Spinal cord (tissue), 10 donors: ENCODE results near the gene KIRREL3. TPM values are rescaled to one million over a fixed set of nuclear protein-coding genes. Genes with fewer than 3 reads are reported as not detected.

Experiments
- DNase-seq, 6 donors: peaks; one replicate each; pipeline versions ENCODE4 v3.0.0 to v3.0.0-alpha.2; 2013 to 2015; ENCODE audit warnings: low spot score in 6 of 6, low read depth in 4 of 6
- H3K27ac ChIP-seq: one replicate; pipeline ENCODE4 v1.5.1; 2013; ENCODE audit warnings: low read depth, low read length, control low read depth
- H3K27me3 ChIP-seq: one replicate; pipeline ENCODE4 v1.6.1; 2013; ENCODE audit warnings: low read length; ENCODE audit not compliant: control insufficient read depth, insufficient read depth
- H3K36me3 ChIP-seq: one replicate; pipeline ENCODE4 v1.6.1; 2013; ENCODE audit warnings: low read length; ENCODE audit not compliant: control insufficient read depth, insufficient read depth
- H3K4me1 ChIP-seq: one replicate; pipeline ENCODE4 v1.6.1; 2013; ENCODE audit warnings: low read length; ENCODE audit not compliant: control insufficient read depth, insufficient read depth
- H3K4me3 ChIP-seq: one replicate; pipeline ENCODE4 v1.5.1; 2013; ENCODE audit warnings: low read depth, low read length, control low read depth
- H3K9me3 ChIP-seq: one replicate; pipeline ENCODE4 v1.6.1; 2013; ENCODE audit warnings: low read length; ENCODE audit not compliant: control insufficient read depth, insufficient read depth
- WGBS: methylation state at CpG from one replicate; pipeline ENCODE4 v1.1.5; 2013; ENCODE audit warnings: missing lambda C conversion rate; ENCODE audit not compliant: insufficient coverage; 5-methylcytosine and 5-hydroxymethylcytosine counted together
- polyA plus RNA-seq, 2 donors: library from polyadenylated mRNA; unstranded; fragments of 120-200 nt; gene quantifications; one replicate each; pipeline ENCODE4 v1.2.1, GENCODE V29; 2013; ENCODE audit not compliant: insufficient read length in 2 of 2
- total RNA-seq, 2 donors: library from RNA; depleted of rRNA in 1 of 2; stranded (reverse); fragments of 120-200 nt in 1 of 2; fragments of >200 nt in 1 of 2; gene quantifications; one replicate each; pipeline versions ENCODE4 v1.2.3 to v1.2.4, GENCODE V29; 2013 to 2014
- donor health status: healthy.

The KIRREL3 gene
- total and polyA plus RNA-seq, 4 donors = 10.0 to 58.1 (median 31.7) TPM

- H3K36me3 ChIP-seq = no peaks in the 10 kb centered on the region
- no peak for DNase-seq
- no peak overlapping the region for H3K27ac ChIP-seq
- no peaks in the 10 kb centered on the region for H3K27me3 ChIP-seq
- H3K4me1 ChIP-seq = peaks cover 22% of the 10 kb centered on the region
- H3K4me3 ChIP-seq = no peak overlapping the region
- 95% methylated on average over 2 of the region's 2 CpGs for WGBS
- H3K9me3 ChIP-seq = no peaks in the 10 kb centered on the region
Measured at GRCh38 chr11:126991596-126991995, 9.0 kb downstream of the KIRREL3 start.

GRCh38 chr11:126990716-126991480 is 9.7 kb downstream of the KIRREL3 start:
- Histone ChIP-seq H3K36me3 (no peaks in the 10 kb centered on the region), H3K4me1 (peaks cover 18% of the 10 kb centered on the region), H3K4me3 (no peak overlapping the region), H3K27ac (no peak overlapping the region), H3K9me3 (no peaks in the 10 kb centered on the region), H3K27me3 (no peaks in the 10 kb centered on the region)
- 55% methylated on average over 11 of the region's 11 CpGs for WGBS
- no peak for DNase-seq

- peak in 5 of 6 donors; percentile 62 to 96 (median 75) for DNase-seq
- H3K27ac ChIP-seq = no peak overlapping the region
Measured at GRCh38 chr11:126989942-126990715, 10.4 kb downstream of the KIRREL3 start.

GRCh38 chr11:126988655-126989054 is 11.9 kb downstream of the KIRREL3 start:
- WGBS = 89% methylated on average over 4 of the region's 7 CpGs
- Histone ChIP-seq H3K9me3 (no peaks in the 10 kb centered on the region), H3K4me1 (peaks cover 16% of the 10 kb centered on the region), H3K4me3 (no peak overlapping the region), H3K27me3 (no peaks in the 10 kb centered on the region), H3K36me3 (peaks cover 2% of the 10 kb centered on the region), H3K27ac (no peak overlapping the region)
- no peak for DNase-seq

More at GRCh38 chr11:126989942-126990715, 10.4 kb downstream of the KIRREL3 start:
- 26% methylated on average over 21 of the region's 22 CpGs for WGBS
- Histone ChIP-seq H3K4me1 (peaks cover 16% of the 10 kb centered on the region), H3K36me3 (no peaks in the 10 kb centered on the region), H3K4me3 (no peak overlapping the region), H3K27me3 (no peaks in the 10 kb centered on the region), H3K9me3 (no peaks in the 10 kb centered on the region)

GRCh38 chr11:126981635-126982034 is 18.9 kb downstream of the KIRREL3 start:
- no peak for DNase-seq
- H3K36me3 ChIP-seq = peaks cover 2% of the 10 kb centered on the region
- no peaks in the 10 kb centered on the region for H3K9me3 ChIP-seq
- no peaks in the 10 kb centered on the region for H3K27me3 ChIP-seq
- no peak overlapping the region for H3K27ac ChIP-seq
- peaks cover 2% of the 10 kb centered on the region for H3K4me1 ChIP-seq
- H3K4me3 ChIP-seq = no peak overlapping the region
- WGBS = no CpG with 5 or more reads among the region's 2 CpGs

GRCh38 chr11:126978911-126979310 is 21.7 kb downstream of the KIRREL3 start:
- no peaks in the 10 kb centered on the region for H3K9me3 ChIP-seq
- no peaks in the 10 kb centered on the region for H3K36me3 ChIP-seq
- H3K4me1 ChIP-seq = no peaks in the 10 kb centered on the region
- no peak overlapping the region for H3K27ac ChIP-seq
- WGBS = 60% methylated on average over 1 of the region's 5 CpGs
- no peaks in the 10 kb centered on the region for H3K27me3 ChIP-seq
- DNase-seq = peak in 1 of 6 donors; percentile 57
- H3K4me3 ChIP-seq = no peak overlapping the region

GRCh38 chr11:126978165-126978564 is 22.4 kb downstream of the KIRREL3 start:
- no peak overlapping the region for H3K27ac ChIP-seq
- H3K36me3 ChIP-seq = no peaks in the 10 kb centered on the region
- no peaks in the 10 kb centered on the region for H3K4me1 ChIP-seq
- H3K27me3 ChIP-seq = no peaks in the 10 kb centered on the region
- no peak for DNase-seq
- no peak overlapping the region for H3K4me3 ChIP-seq
- H3K9me3 ChIP-seq = no peaks in the 10 kb centered on the region
- WGBS = 92% methylated on average over 3 of the region's 3 CpGs

GRCh38 chr11:126973051-126973450 is 27.5 kb downstream of the KIRREL3 start:
- no peak for DNase-seq
- Histone ChIP-seq H3K4me3 (no peak overlapping the region), H3K9me3 (no peaks in the 10 kb centered on the region), H3K36me3 (peaks cover 3% of the 10 kb centered on the region), H3K4me1 (peaks cover 10% of the 10 kb centered on the region), H3K27me3 (no peaks in the 10 kb centered on the region), H3K27ac (no peak overlapping the region)
- whole genome bisulfite sequencing = no CpG with 5 or more reads among the region's 2 CpGs

GRCh38 chr11:126971305-126971704 is 29.3 kb downstream of the KIRREL3 start:
- no CpG with 5 or more reads among the region's 5 CpGs for WGBS
- H3K4me1 ChIP-seq = peaks cover 13% of the 10 kb centered on the region
- H3K36me3 ChIP-seq = peaks cover 3% of the 10 kb centered on the region
- no peak overlapping the region for H3K4me3 ChIP-seq
- no peak for DNase-seq
- no peaks in the 10 kb centered on the region for H3K9me3 ChIP-seq
- no peaks in the 10 kb centered on the region for H3K27me3 ChIP-seq
- no peak overlapping the region for H3K27ac ChIP-seq
